A673 (cell line): ENCODE data around the gene ECE1. TPM values are rescaled to one million over a fixed set of nuclear protein-coding genes. Genes with fewer than 3 reads are reported as not detected.

Experiments used
- BruUV-seq: library from RNA; stranded (reverse); fragments of 400-500 nt; replicated peaks from 2 replicates; lab custom pipeline; 2021; lab: Mats Ljungman, UMichigan
- CTCF ChIA-PET: fragments of 300-600 bp; sonication (Branson Sonifier 250); formaldehyde crosslinking; loops from one replicate; lab custom pipeline; 2022; ENCODE audit warnings: antibody characterized with exemption; lab: Charles Lee
- POLR2A ChIA-PET: fragments of 300-600 bp; sonication (Branson Sonifier 250); formaldehyde crosslinking; loops from one replicate; lab custom pipeline; 2022; ENCODE audit warnings: antibody characterized with exemption; ENCODE audit not compliant: low non-redundant PET; lab: Charles Lee
- DNase-seq: peaks from one replicate; pipeline ENCODE4 v3.0.0-alpha.2; 2015; ENCODE audit warnings: low spot score
- H3K27ac ChIP-seq: fragments of 200-600 bp; sonication (generic); 2 replicates; pipeline ENCODE4 v1.5.1; 2016; ENCODE audit warnings: mixed run types, low read depth, mild to moderate bottlenecking, mixed read lengths, antibody characterized with exemption, low read length; ENCODE audit not compliant: poor library complexity, severe bottlenecking
- H3K27me3 ChIP-seq: fragments of 200-600 bp; sonication (generic); replicated peaks from 2 replicates; pipeline ENCODE4 v1.6.1; 2017; ENCODE audit warnings: mixed run types, low read depth, mild to moderate bottlenecking, mixed read lengths, antibody characterized with exemption, low read length; ENCODE audit not compliant: insufficient read depth, poor library complexity
- H3K36me3 ChIP-seq: fragments of 200-600 bp; sonication (generic); 2 replicates; pipeline ENCODE4 v1.6.1; 2016; ENCODE audit warnings: mixed run types, mild to moderate bottlenecking, mixed read lengths, antibody characterized with exemption, low read length; ENCODE audit not compliant: insufficient read depth, poor library complexity, severe bottlenecking
- H3K4me1 ChIP-seq: fragments of 200-600 bp; sonication (generic); 2 replicates; pipeline ENCODE4 v1.6.1; 2017; ENCODE audit warnings: mixed run types, mild to moderate bottlenecking, mixed read lengths, antibody characterized with exemption, low read length; ENCODE audit not compliant: insufficient read depth, poor library complexity, severe bottlenecking
- H3K4me3 ChIP-seq: fragments of 200-600 bp; sonication (generic); 2 replicates; pipeline ENCODE4 v1.5.1; 2016; ENCODE audit warnings: low read depth, mixed run types, mild to moderate bottlenecking, mixed read lengths, low read length; ENCODE audit not compliant: poor library complexity, severe bottlenecking
- H3K9me3 ChIP-seq: fragments of 200-600 bp; sonication (generic); 2 replicates; pipeline ENCODE4 v1.6.1; 2016; ENCODE audit warnings: mixed run types, low read depth, mild to moderate bottlenecking, mixed read lengths, antibody characterized with exemption, low read length; ENCODE audit not compliant: poor library complexity, severe bottlenecking
- CTCF ChIP-seq: fragments of 300-800, 200-600 bp; sonication (generic); conservative IDR thresholded peaks from 2 replicates; pipeline ENCODE4 v1.5.1; 2017; ENCODE audit warnings: low read depth, mild to moderate bottlenecking, antibody characterized with exemption, low read length, moderate library complexity, mixed read lengths
- EZH2 ChIP-seq: fragments of 200-600 bp; sonication (generic); IDR thresholded peaks from 2 replicates; pipeline ENCODE4 v1.6.1; 2017; ENCODE audit warnings: borderline replicate concordance, low read depth, mild to moderate bottlenecking, mixed read lengths, antibody characterized with exemption, low read length; ENCODE audit not compliant: poor library complexity, severe bottlenecking
- intact Hi-C: fragments of 100-400 bp; cut with micrococcal nuclease; formaldehyde crosslinking; loops from one replicate; pipeline ENCODE4 v1.10.0; 2022; ENCODE audit not compliant: unreplicated experiment
- total RNA-seq: library from RNA; stranded (reverse); gene quantifications from 2 replicates; pipeline ENCODE4 v1.2.3, GENCODE V29; 2021

Gene ECE1
- total RNA-seq, 1 experiment from 2014 or later, result 31.5 TPM

GRCh38 chr1:21313886-21314721 lies 23.8 kb upstream of the ECE1 start:
- H3K27me3 ChIP-seq, result no peaks in the 10 kb centered on the region
- no peaks in the 10 kb centered on the region for H3K36me3 ChIP-seq
- TF ChIP-seq EZH2, result no peak
- no peak for TF ChIP-seq CTCF
- DNase-seq, result no peak
- no peak overlapping the region for H3K27ac ChIP-seq
- intact Hi-C loops, result no loop called here
- CTCF ChIA-PET, result no interaction called here
- H3K4me3 ChIP-seq, result no peak overlapping the region
- POLR2A ChIA-PET, result interaction anchor here (0.6 kb wide), 1 partner anchor 10 kb away, joined by 9 read pairs; no protein-coding TSS in a partner anchor
- H3K9me3 ChIP-seq, result no peaks in the 10 kb centered on the region
- H3K4me1 ChIP-seq, result peaks cover 32% of the 10 kb centered on the region
- no TSS peak for BruUV-seq

- no peak for TF ChIP-seq EZH2
- no peak for TF ChIP-seq CTCF
- no peaks in the 10 kb centered on the region for H3K36me3 ChIP-seq
- intact Hi-C loops, result no loop called here
- no peak overlapping the region for H3K27ac ChIP-seq
- ChIA-PET POLR2A (interaction anchor here (0.6 kb wide), 1 partner anchor 11 kb away, joined by 4 read pairs; no protein-coding TSS in a partner anchor), CTCF (interaction anchor here (0.5 to 0.6 kb wide), 2 partner anchors 22 to 43 kb away, joined by 4 to 5 read pairs; no protein-coding TSS in a partner anchor)
- H3K9me3 ChIP-seq, result no peaks in the 10 kb centered on the region
- no peaks in the 10 kb centered on the region for H3K27me3 ChIP-seq
- no peak for DNase-seq
- no TSS peak for BruUV-seq
- no peak overlapping the region for H3K4me3 ChIP-seq
- peaks cover 32% of the 10 kb centered on the region for H3K4me1 ChIP-seq
These were observed 23.1 kb upstream of the ECE1 start for GRCh38 chr1:21313203-21313885.

- ChIA-PET POLR2A (interaction anchor here (0.6 kb wide), 1 partner anchor 12 kb away, joined by 4 read pairs; no protein-coding TSS in a partner anchor), CTCF (interaction anchor here (0.6 to 1.2 kb wide), 2 partner anchors 42 to 95 kb away, joined by 5 to 6 read pairs; no protein-coding TSS in a partner anchor)
- Histone ChIP-seq H3K9me3 (no peaks in the 10 kb centered on the region), H3K4me3 (no peak overlapping the region), H3K4me1 (peaks cover 40% of the 10 kb centered on the region), H3K27ac (no peak overlapping the region), H3K36me3 (no peaks in the 10 kb centered on the region), H3K27me3 (no peaks in the 10 kb centered on the region)
- intact Hi-C loops, result no loop called here
- no peak for TF ChIP-seq EZH2
- no peak for TF ChIP-seq CTCF
- no TSS peak for BruUV-seq
- DNase-seq, result no peak
These were observed 22.2 kb upstream of the ECE1 start for GRCh38 chr1:21312407-21312992.
